SK-N-MC (cell line): Measurements from ENCODE around the gene BAX.

Experiments used
- EZH2 ChIP-seq: fragments of 200-600 bp; sonication (generic); IDR thresholded peaks from one replicate; pipeline ENCODE4 v1.6.1; 2017; ENCODE audit warnings: antibody characterized with exemption
- FOXP2 ChIP-seq: optimal IDR thresholded peaks from 2 replicates; pipeline ENCODE3; 2011; ENCODE audit warnings: mild to moderate bottlenecking, moderate library complexity; ENCODE audit not compliant: insufficient read depth; ENCODE audit errors: extremely low read length, control extremely low read depth
- POLR2AphosphoS5 ChIP-seq: IDR thresholded peaks from 2 replicates; pipeline ENCODE4 v1.6.1; 2012; ENCODE audit warnings: mild to moderate bottlenecking, low read depth, low read length, borderline replicate concordance

GRCh38 chr19:48966541-48967345 lies 12.1 kb downstream of the BAX start:
- peak; percentile 12; the same call in 1 of the 2 replicates for TF ChIP-seq POLR2AphosphoS5
- TF ChIP-seq EZH2: no peak
- TF ChIP-seq FOXP2: no peak
